Measurements from ENCODE around the gene LONRF2.
"Not testable (repeated sequence)": the region's sequence is repeated elsewhere in the genome, so short reads cannot be mapped to it uniquely, and the experiment has no call there.

LONRF2 gene

DNA sequence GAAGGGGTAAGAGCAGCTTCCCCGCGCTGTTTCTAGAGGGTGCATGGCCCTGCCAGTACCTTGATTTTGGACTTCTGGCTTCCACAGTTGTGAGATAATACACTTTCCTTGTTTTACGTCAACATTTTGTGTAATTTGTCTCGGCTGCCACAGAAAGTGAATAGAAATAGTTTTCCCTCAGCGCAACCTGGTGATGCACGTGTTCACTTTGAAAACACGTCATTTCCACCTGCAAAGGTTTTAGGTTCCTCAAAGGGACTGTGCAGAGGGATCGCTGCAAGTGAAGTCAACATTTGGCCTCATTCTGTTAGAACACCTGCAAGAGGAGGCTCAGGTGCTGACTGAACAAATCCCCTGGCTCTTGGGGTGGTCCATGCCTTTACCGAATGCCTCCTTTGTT lies 71.7 kb downstream of the LONRF2 start:
- no peak for DNase-seq

DNA sequence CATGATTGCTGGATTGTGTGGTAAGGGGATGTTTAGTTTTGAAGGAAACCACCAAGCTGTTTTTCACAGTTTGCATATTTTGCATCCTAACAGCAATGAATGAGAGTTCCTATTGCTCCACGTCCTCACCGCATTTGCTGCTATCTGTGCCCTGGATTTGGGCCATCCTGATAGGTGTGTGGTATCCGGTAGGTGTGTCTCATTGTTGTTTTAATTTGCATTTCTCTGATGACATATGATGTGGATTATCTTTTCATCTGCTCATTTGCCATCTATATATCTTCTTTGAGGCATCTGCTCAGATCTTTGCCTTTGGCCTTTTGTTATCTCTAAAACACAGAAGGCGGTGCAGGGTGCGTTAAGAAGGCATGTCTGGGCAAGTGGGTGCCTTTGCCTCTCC lies 73.3 kb downstream of the LONRF2 start:
- no peak for DNase-seq

DNA sequence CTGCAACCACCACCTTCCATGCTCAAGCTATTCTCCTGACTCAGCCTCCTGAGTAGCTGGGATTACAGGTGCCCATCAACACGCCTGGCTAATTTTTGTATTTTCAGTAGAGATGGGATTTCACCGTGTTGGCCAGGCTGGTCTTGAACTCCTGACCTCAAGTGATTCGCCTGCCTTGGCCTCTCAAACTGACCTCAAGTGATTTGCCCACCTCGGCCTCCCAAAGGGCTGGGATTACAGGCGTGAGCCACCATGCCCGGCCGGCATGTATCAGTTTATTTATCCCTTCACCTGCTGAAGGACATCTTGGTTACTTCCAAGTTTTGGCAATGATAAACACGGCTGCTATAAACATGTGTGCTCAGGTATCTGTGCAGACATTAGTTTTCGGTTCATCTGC lies 73.7 kb downstream of the LONRF2 start:
- not testable (repeated sequence) for DNase-seq

DNA sequence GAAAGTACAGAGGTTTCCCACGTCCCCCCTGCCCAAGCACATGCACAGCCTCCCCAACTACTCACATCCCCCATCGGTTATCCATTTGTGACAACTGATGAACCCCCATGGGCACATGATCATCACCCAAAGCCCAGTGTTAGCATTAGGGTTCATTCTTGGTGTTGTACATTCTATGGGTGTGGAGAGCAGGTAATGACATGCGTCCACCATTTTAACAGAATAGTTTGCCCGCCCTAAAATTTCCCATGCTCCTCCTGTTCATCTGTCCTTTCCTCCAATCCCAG lies 74.3 kb downstream of the LONRF2 start:
- DNase-seq, result no peak

DNA sequence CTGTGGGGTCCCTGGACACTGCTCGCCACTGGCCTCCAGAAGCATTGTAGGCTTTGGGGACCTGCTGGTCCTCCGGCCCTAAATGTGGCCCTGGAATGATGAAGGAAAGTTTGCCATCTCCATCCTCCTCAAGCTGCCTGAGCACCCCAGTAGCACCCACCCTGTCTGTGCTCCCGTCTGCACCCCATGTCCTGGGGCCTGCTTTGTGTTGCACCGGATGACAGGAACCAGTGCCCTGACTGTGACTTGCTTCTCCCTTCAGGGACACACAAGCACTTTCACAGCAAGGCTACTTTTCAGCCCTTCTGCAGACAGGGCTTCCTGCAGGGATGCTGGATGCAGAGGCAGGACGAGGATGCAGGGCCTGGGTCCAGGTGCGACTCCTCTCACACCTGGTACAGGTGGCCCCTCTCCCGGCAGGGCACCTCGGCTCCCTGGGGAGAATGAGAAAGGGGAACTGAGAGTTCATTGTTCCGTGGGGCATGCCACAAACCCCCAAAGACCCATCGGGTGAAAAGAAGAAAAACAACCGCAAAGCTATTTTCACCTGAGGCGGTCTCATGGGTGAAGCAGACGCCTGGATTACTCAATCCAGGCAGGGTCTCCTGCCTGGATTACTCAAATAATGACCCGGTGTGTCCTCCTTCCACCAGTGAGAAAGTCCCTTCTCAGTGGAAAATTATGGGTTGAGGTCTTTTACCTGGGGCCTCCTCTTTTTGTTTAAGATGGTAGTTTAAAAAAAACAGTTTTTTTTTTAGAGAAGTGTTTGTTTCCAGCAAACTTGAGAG lies 74.9 kb downstream of the LONRF2 start:
- DNase-seq, result no peak

DNA sequence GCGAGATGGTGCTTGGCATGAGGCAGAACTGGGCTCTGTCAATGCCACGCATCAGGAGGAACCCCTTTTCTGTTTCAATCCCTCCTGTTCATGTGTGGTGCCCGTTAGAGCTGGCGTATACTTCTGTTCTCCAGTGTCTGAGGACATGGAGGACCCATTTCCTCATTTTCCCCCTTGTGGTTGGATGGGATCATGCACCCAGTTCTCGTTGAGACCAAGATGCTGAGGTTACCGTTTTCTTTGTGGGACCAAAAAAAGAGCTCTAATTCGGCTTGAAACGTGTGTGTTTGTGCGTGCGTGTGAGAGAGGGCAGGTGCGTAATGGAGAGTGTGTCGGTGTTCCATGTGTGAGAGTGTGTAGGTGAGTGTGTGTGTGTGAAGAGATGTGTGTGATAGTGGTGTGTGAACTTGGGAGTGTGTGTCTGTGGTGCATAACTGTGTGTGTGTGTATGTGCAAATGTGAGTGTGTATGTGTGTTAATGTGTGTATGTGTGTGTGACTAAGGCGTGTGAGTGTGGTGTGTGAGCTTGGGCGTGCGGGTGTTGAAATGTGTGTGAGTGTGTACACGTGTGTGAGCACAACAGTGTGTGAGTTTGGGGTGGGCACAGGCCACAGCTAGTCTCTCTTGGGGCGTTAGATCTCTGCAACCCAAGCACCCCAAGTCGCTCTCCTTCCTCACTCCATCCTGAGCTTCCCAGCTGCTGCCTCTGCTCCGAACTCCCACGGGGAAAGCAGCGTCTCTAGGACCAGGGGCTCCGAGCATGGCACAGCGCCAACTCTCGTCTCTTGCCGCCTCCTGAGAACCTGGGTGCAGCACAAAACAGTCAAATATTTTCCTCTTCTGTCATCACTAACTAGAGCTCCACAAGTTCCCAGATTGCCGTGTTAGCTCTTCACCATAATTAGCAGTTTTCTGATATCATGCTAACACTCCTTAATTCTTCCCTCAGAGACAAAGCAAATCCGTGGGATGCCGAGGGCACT lies 75.8 kb downstream of the LONRF2 start:
- DNase-seq, result no peak

DNA sequence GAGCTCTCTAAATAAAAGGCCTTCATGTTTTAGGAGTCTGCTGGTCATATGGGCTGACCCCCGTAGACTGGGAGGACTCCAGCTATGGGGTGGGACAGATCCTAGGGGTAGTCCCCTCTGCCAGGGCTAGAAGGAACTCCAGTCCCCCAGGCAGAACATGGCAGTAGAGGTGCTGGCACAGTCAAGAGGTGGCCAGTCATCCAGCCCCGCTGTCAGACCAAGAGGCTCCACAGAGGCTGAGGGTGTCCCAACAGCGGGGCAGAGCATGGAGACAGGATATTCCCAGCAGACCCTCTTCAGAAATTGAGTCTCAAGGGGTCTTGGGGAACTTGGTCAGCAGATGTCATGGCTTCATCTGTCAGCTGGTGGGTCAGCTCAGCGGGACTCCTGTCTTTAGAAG lies 76.6 kb downstream of the LONRF2 start:
- DNase-seq, result no peak

DNA sequence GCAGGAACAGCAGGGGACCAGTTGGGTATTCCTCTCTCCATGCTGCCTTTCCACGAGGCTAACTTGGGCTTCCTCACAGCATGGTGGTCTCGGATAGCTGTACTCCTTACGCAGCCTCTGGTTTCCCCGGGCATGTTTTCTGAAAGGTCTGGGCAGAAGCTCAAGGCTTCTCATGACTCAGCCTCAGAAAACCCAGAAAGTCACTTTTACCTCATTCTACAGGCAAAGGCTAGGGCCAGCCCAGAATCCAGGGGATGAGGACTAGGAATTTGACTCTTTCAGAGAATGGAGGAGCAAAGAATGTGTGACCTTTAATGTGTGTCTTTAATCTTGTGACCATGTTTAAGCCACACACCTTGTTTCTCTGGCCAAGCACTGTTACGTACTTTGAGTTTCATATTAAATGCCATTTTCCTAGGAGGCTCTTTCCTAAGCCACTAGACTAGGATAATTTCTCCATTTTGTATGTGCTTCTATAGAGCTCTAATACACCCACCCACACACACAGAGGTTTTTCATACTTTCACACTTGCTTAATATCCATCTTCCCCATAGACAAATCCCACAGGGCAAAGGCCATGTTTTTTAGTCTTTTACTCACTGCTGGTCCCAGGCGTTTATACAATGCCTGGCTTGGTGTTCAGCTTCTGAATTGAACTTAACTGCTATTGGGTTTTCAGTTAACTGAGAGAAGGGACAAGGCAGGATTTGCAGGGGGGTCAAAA lies 77.3 kb downstream of the LONRF2 start:
- no peak for DNase-seq

DNA sequence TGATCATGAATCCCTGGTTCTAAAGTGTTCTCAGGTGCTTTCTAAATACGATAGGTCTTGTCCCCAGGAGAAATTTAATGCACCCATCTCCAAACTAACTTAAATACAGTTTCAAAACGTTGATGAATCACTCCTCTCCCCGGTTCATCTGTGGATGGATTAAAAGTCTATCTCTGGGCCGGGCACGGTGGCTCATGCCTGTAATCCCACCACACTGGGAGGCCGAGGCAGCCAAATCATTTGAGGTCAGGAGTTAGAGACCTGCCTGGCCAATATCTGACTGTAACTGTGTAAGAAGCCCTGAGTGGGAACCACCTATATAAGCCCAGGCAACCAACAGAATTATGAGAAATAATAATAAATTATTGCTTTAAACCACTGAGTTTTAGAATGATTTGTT lies 78.7 kb downstream of the LONRF2 start:
- DNase-seq, result no peak

DNA sequence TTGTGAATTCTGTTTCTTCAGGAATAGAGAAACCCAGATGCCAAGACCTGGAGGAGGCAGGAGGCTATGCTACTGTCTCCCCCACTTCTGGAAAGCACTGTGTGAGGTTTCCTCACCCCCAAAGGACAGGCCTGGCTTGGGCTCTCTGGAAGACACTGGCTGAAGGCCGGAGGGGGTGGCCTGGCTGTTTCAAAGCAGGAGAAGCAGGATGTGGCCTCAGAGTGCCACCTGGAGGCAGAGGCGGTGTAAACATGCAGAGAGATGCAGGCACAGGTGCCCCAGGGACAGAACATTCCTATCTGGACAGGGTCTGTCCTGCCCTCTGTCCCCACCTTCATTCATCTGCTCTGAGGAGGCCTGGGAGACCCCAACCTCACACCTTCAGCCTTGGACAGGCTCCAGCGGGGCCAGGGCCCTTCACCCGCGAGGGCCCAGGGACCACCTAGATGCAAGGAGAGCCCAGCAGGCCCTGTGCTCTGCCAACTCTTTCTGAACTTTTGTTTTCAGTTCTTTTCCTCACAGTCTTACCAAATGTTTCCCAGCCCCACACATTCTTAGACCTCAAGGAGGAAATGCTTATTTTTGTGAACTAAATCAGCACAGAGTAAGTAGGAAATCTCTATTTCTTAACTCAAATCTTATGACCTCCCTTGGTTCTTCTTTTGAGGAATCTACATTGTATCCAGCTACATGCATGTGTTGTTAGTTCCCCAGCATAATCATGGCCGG lies 79.2 kb downstream of the LONRF2 start:
- peak; percentile 20 for DNase-seq

DNA sequence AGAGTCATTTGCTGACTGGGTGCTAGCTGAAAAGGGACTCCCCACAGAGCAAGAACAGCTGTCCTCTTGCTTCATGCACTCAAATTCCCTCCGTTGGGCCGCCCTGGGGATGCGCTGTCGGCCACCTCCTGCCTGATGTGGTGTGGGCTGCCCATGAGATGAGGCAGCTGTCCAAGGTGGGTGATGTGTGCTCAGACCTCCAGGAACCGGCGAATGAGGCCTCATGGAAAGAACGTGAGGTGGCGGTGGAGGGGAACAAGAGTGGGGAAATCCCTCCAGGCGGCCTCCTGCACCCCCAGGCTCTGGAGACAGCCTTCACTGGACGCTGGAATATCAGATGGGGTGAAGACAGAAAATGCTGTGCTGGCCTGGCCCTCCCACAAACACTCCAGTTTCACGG lies 79.8 kb downstream of the LONRF2 start:
- DNase-seq, result no peak

DNA sequence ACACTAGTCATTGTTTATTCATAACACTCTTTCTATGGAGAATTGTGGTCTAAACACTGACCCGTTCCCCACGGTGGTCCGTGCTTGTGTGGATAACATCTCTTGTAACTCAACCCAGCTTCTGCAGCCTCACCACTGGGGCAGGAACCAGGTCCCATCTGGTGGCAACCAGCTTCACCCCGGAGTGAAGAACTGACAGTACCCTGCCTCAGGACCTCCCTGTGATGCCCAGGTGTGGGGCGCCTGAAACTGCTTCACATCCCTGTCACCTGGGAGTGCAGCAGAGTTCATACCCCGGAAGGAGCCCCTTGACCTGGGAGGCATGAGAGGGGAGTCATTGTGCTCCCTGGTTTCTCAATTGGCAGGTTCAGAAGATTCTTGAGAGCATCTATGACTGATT lies 81.1 kb downstream of the LONRF2 start:
- DNase-seq, result no peak

DNA sequence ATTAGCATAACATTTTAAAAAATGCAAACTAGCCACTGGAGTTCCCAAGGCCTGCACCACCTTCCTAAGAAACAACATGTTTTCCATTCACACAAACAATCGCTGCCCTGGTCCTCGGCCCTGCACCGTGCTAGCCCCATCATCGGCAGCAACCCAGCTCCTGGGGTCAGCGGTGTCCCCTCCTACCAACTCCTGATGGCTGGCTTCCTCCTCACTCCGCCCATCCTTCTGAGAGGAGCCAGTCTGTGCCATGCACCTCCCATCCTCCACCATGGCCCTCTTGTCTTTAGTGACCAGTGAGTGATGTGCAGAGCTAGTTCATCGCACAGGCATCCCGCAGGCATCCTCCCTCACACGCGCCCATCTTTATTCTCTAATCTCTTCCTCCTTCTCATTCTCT lies 81.9 kb downstream of the LONRF2 start:
- DNase-seq, result no peak

DNA sequence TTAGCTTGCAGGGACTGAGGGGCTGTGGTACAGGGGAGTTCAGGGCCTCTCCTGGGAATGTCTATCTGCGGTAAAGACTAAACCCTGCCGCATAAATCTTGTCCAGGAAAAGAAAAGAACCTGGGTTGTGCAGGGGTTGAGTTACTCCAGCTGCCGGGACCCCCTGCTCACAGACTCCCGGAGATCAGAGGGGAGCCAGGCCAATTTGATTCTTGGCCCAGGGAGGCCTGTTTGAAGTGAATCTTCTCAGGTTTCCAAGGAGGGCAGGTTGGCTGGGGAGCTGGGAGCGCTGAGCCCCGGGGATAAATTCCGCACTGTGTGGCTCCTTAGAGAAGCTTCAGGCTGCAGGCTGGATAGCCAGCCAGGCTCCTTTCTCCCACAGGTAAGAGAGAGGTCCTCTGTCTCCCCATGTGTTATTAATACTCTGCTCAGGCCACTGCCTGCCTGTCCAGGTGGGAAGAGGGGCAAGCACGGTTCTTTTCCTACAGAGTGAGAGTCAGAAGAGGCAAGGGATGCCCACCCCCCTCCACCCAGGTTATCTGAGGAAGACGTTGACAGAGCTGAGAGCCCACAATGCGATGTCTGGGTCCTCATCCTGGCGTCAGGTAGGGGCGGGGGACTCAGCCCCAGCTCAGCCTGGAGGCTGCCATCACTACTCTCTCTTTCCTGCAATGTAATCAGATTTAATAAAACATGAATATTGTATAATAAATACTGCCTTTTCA lies 82.7 kb downstream of the LONRF2 start:
- no peak for DNase-seq

DNA sequence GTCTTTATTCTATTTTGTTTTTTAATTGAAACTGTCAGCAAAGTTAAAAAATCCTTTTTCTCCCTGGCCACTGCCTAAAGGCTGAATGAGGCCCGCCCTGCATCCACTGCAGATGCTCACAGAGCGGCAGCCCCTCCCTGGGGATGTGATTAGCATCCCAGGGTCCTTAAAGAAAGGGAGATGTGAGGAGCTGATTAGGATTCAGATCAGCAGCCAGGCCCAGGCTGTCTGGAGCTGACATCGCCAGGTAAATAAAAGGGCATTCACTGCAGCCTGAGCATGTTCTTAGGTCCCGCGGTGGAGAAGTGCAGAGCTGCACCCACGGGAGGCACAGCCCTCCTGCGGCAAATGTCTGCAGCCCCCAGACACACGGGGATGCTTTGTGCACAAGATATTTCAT lies 83.8 kb downstream of the LONRF2 start:
- DNase-seq, result no peak

DNA sequence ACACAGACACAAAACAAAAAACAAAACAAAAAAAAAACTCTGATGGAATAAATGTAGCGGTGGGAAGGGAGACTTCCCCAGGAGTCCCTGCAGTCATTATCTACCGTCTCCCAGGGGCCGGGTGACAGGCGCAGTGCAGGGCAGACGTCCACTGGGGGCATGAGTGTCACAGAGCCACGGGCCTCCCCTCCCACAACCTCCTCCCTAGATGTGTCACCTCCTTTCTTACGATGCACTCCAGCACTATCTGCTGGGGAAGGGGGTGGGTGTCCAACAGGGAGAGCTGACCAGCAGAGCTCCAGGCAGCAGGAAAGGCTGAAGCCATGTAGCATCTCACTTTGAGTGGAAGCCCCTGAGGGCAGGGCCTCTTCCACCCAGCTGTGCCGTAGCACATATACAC lies 84.5 kb downstream of the LONRF2 start:
- DNase-seq, result no peak

DNA sequence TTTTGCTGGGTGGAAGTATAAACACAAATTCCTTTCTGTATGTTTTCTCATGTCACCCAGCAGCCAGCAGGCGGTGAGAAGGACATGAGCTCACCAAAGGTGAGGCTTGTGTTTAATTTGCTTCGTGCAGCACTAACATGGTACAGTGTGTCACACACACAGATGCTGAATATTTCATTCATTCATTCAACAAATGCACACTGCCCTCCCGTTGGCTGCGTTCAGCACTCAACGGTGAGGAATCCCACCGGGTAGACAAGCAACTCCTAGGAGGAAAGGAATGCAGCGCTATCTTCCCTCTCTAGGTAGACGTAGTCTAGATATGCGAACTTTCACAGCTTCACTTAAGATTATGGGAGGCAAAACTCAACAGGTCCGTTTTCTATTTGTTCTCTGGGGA lies 85.1 kb downstream of the LONRF2 start:
- no peak for DNase-seq

DNA sequence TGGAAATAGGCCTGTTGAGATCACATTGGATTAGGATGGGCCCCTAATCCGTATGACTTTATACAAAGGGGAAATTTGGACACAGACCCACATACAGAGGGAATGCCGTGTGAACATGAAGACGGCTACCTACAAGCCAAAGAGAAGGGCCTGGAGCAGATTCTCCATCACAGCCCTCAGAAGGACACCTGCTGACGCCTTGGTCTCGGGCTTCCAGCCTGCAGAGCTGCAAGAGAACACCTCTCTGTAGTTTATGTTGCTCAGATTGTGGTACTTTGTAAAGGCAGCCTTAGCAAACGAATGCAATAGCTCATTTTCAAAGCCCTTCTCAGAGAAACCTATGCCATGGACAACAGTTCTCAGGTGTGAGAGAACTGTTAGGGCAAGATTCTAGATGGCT lies 86.1 kb downstream of the LONRF2 start:
- no peak for DNase-seq

DNA sequence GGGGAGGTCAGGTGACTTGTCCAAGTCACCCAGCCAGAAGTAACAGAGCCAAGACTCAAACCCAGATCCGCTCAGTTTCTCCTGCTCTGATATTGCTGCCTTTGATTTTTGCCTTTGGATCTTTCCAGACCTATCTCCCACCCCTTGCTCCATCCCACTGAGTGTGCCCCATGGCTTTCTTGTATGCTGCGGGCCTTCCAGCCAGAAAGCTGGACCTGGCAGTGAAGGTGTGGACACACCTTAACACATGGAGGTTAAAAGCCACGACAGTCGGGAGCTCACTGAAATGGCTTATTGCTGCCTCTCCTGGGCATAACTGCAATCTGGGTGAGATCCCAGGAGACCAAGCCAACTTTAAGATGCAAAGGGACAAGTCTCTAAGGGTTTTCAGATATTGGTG lies 86.7 kb downstream of the LONRF2 start:
- DNase-seq, result no peak

DNA sequence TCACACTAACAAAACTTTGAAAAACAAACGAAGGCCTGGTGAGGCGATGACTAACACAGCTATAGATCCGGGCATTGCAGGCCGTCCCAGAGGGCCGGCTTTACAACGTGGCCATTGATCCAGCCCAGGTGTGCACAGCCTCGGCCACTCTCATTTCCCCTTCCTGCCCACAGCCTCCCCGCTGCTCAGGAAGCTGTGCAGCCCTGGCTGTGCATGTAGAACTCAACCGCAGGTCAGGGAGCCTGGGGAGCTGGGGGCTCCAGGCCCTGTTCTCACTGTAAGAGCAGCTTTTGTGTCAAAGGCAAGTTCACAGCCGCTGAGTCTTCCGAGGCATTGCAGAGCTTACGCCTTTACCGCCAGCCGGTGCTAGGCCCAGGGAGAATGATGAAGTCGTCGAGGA lies 87.2 kb downstream of the LONRF2 start:
- peak; percentile 4 for DNase-seq

DNA sequence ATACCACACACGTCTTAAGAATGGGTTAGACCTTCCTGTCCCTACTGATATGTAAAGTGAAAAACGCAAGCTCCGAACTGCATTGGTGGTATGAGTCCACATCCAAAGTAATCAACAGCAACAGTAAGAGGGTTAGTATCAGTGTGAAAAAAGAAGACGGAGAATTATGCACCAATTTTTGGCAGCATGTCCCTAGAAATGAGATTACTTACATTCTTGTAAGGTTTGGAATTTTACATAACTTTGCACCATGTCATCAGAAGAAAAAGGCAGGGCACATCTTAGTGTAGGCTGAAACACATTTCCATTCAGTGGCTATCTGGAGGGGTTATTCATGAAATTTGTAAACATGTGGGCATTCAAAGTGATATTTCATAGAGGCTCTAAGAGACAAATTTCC lies 88.2 kb downstream of the LONRF2 start:
- DNase-seq, result no peak

DNA sequence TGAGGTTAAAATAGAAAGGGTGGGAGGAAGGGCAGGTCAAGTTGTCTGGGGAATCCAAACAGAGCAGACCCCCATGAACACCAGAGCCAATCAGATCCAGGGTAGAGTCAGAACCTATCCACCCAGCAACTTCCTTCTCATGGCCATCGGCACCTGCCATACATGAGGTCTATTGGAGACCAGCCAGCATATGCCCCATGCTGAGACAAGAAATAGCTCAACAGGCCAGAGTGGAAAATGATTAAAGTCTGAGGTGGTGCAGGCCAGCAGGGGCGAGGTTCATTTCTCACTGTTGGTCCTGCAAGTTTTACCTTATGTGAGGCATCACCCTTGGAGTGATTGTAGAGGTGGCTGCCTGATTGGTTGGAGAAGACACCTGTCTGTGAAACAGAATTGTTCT lies 89.2 kb downstream of the LONRF2 start:
- no peak for DNase-seq

Measured in T-helper 9 cell (primary cell).